GM18867 (cell line): ENCODE results near the gene SRCIN1.

Experiments used
- ATAC-seq: cut with Tn5 transposase; IDR thresholded peaks from one replicate; pipeline ENCODE4 v1.9.1; 2021; ENCODE audit warnings: mild to moderate bottlenecking, moderate library complexity; ENCODE audit not compliant: unreplicated experiment

SRCIN1 gene

GRCh38 chr17:38617074-38617860 lies 11.5 kb upstream of the SRCIN1 start:
- ATAC-seq: no peak

GRCh38 chr17:38616361-38616760 lies 10.6 kb upstream of the SRCIN1 start:
- ATAC-seq: no peak

- no peak for ATAC-seq
Measured at GRCh38 chr17:38613981-38614779, 8.4 kb upstream of the SRCIN1 start.

GRCh38 chr17:38613525-38613980 lies 7.8 kb upstream of the SRCIN1 start:
- ATAC-seq: no peak

- no peak for ATAC-seq
Measured at GRCh38 chr17:38611872-38612376, 6.2 kb upstream of the SRCIN1 start.

- no peak for ATAC-seq
Measured at GRCh38 chr17:38611070-38611786, 5.5 kb upstream of the SRCIN1 start.

- no peak for ATAC-seq
Measured at GRCh38 chr17:38609280-38610031, 3.7 kb upstream of the SRCIN1 start.

GRCh38 chr17:38608648-38609047 lies 2.9 kb upstream of the SRCIN1 start:
- no peak for ATAC-seq

GRCh38 chr17:38606646-38607611 lies 1.2 kb upstream of the SRCIN1 start:
- no peak for ATAC-seq

GRCh38 chr17:38605411-38605840 lies 326 bp downstream of the SRCIN1 start:
- ATAC-seq: no peak

- no peak for ATAC-seq
Measured at GRCh38 chr17:38604479-38605403, 1.0 kb downstream of the SRCIN1 start.

GRCh38 chr17:38603786-38604478 lies 1.8 kb downstream of the SRCIN1 start:
- no peak for ATAC-seq

GRCh38 chr17:38602956-38603785 lies 2.6 kb downstream of the SRCIN1 start:
- ATAC-seq: no peak

GRCh38 chr17:38602453-38602852 lies 3.3 kb downstream of the SRCIN1 start:
- no peak for ATAC-seq

- ATAC-seq: no peak
Measured at GRCh38 chr17:38601539-38602351, 4.0 kb downstream of the SRCIN1 start.

- no peak for ATAC-seq
Measured at GRCh38 chr17:38600906-38601305, 4.8 kb downstream of the SRCIN1 start.
